ENCODE results near the gene LAMTOR2.
A peak's percentile ranks its signal among the peaks of the same experiment; 100 is the strongest.

LAMTOR2 gene

GRCh38 chr1:156072251-156072650 is 17.7 kb downstream of the LAMTOR2 start:
- no peaks in the 10 kb centered on the region for H3K9me3 ChIP-seq (ENCODE audit: control insufficient read depth, low read length)
- H2BK120ac ChIP-seq (ENCODE audit: low read depth, low read length): no peak overlapping the region
- H2AFZ ChIP-seq (ENCODE audit: low read depth, low read length): no peak overlapping the region
- WGBS: 81% methylated on average over 5 of the region's 6 CpGs
- H3K4me3 ChIP-seq (ENCODE audit: insufficient read depth in 1 of 2, low read depth in 1 of 2, low read length in 2 of 2): no peak overlapping the region
- no peak overlapping the region for H3K27ac ChIP-seq (ENCODE audit: low read length, poor library complexity, severe bottlenecking)
- H3K4me1 ChIP-seq (ENCODE audit: control insufficient read depth, insufficient read depth, low read depth, low read length): peaks cover 17% of the 10 kb centered on the region
- no peak overlapping the region for H3K9ac ChIP-seq (ENCODE audit: low read length)
- no peak overlapping the region for H4K8ac ChIP-seq (ENCODE audit: low read length)
- no peak overlapping the region for H2AK5ac ChIP-seq (ENCODE audit: low read length, severe bottlenecking)
- H3K14ac ChIP-seq (ENCODE audit: low read length in 2 of 2): no peak overlapping the region
- H3K36me3 ChIP-seq (ENCODE audit: control insufficient read depth in 1 of 2, insufficient read depth in 2 of 2, low read depth in 1 of 2, low read length in 2 of 2): peaks cover 0 to 50% of the 10 kb centered on the region in 2 experiments
- H2BK12ac ChIP-seq (ENCODE audit: low read length in 2 of 2): peak overlapping the region in 1 of 2 experiments; percentile 16
- H2BK5ac ChIP-seq (ENCODE audit: low read depth, low read length, poor library complexity, severe bottlenecking): no peak overlapping the region
- no peak overlapping the region for H2BK15ac ChIP-seq (ENCODE audit: low read depth, poor library complexity, severe bottlenecking)
- H3K4ac ChIP-seq (ENCODE audit: low read depth in 1 of 2, low read length in 2 of 2): no peak overlapping the region
- no peak for DNase-seq
- peaks cover 32% of the 10 kb centered on the region for H3K79me1 ChIP-seq (replicated peaks; ENCODE audit: low read length, poor library complexity, severe bottlenecking)
- no peak overlapping the region for H3K4me2 ChIP-seq (ENCODE audit: low read length, poor library complexity, severe bottlenecking)
- no peak overlapping the region for H3K18ac ChIP-seq (ENCODE audit: low read depth in 1 of 2, low read length in 2 of 2)
- no peak overlapping the region for H3K23ac ChIP-seq (ENCODE audit: low read length in 2 of 2)
- no peak overlapping the region for H4K91ac ChIP-seq (ENCODE audit: low read length)
- H3K27me3 ChIP-seq (ENCODE audit: control insufficient read depth in 1 of 2, insufficient read depth in 1 of 2, low read length in 2 of 2): peaks cover 0 to 10% of the 10 kb centered on the region in 2 experiments

GRCh38 chr1:156073110-156073687 is 18.6 kb downstream of the LAMTOR2 start:
- no peak overlapping the region for H4K8ac ChIP-seq (ENCODE audit: low read length)
- no peak overlapping the region for H2AFZ ChIP-seq (ENCODE audit: low read depth, low read length)
- no peak overlapping the region for H3K14ac ChIP-seq (ENCODE audit: low read length in 2 of 2)
- no peak overlapping the region for H3K23ac ChIP-seq (ENCODE audit: low read length in 2 of 2)
- H3K4ac ChIP-seq (ENCODE audit: low read depth in 1 of 2, low read length in 2 of 2): peak overlapping the region in 1 of 2 experiments; percentile 10
- H2BK12ac ChIP-seq (ENCODE audit: low read length in 2 of 2): no peak overlapping the region
- H3K9ac ChIP-seq (ENCODE audit: low read length): no peak overlapping the region
- no peak for DNase-seq
- peaks cover 0 to 10% of the 10 kb centered on the region in 2 experiments for H3K27me3 ChIP-seq (ENCODE audit: control insufficient read depth in 1 of 2, insufficient read depth in 1 of 2, low read length in 2 of 2)
- H2AK5ac ChIP-seq (ENCODE audit: low read length, severe bottlenecking): no peak overlapping the region
- no peak overlapping the region for H2BK120ac ChIP-seq (ENCODE audit: low read depth, low read length)
- no peak overlapping the region for H2BK5ac ChIP-seq (ENCODE audit: low read depth, low read length, poor library complexity, severe bottlenecking)
- no peak overlapping the region for H3K4me2 ChIP-seq (ENCODE audit: low read length, poor library complexity, severe bottlenecking)
- WGBS: 0% methylated on average over 1 of the region's 1 CpG
- no peak overlapping the region for H3K4me3 ChIP-seq (ENCODE audit: insufficient read depth in 1 of 2, low read depth in 1 of 2, low read length in 2 of 2)
- no peaks in the 10 kb centered on the region for H3K9me3 ChIP-seq (ENCODE audit: control insufficient read depth, low read length)
- no peak overlapping the region for H3K27ac ChIP-seq (ENCODE audit: low read length, poor library complexity, severe bottlenecking)
- peaks cover 23% of the 10 kb centered on the region for H3K4me1 ChIP-seq (ENCODE audit: control insufficient read depth, insufficient read depth, low read depth, low read length)
- no peak overlapping the region for H3K18ac ChIP-seq (ENCODE audit: low read depth in 1 of 2, low read length in 2 of 2)
- H2BK15ac ChIP-seq (ENCODE audit: low read depth, poor library complexity, severe bottlenecking): no peak overlapping the region
- H3K79me1 ChIP-seq (replicated peaks; ENCODE audit: low read length, poor library complexity, severe bottlenecking): peaks cover 34% of the 10 kb centered on the region
- no peak overlapping the region for H4K91ac ChIP-seq (ENCODE audit: low read length)
- H3K36me3 ChIP-seq (ENCODE audit: control insufficient read depth in 1 of 2, insufficient read depth in 2 of 2, low read depth in 1 of 2, low read length in 2 of 2): peaks cover 0 to 54% of the 10 kb centered on the region in 2 experiments

GRCh38 chr1:156073740-156074139 is 19.2 kb downstream of the LAMTOR2 start:
- Histone ChIP-seq H2BK12ac (ENCODE audit: low read length in 2 of 2) (no peak overlapping the region), H2AFZ (ENCODE audit: low read depth, low read length) (no peak overlapping the region), H4K8ac (ENCODE audit: low read length) (no peak overlapping the region), H3K4me3 (ENCODE audit: insufficient read depth in 1 of 2, low read depth in 1 of 2, low read length in 2 of 2) (no peak overlapping the region), H4K91ac (ENCODE audit: low read length) (no peak overlapping the region), H2AK5ac (ENCODE audit: low read length, severe bottlenecking) (no peak overlapping the region), H3K9ac (ENCODE audit: low read length) (no peak overlapping the region), H2BK120ac (ENCODE audit: low read depth, low read length) (no peak overlapping the region), H3K9me3 (ENCODE audit: control insufficient read depth, low read length) (no peaks in the 10 kb centered on the region), H3K23ac (ENCODE audit: low read length in 2 of 2) (no peak overlapping the region), H3K18ac (ENCODE audit: low read depth in 1 of 2, low read length in 2 of 2) (no peak overlapping the region), H3K79me1 (replicated peaks; ENCODE audit: low read length, poor library complexity, severe bottlenecking) (peaks cover 35% of the 10 kb centered on the region), H3K27me3 (ENCODE audit: control insufficient read depth in 1 of 2, insufficient read depth in 1 of 2, low read length in 2 of 2) (peaks cover 0 to 10% of the 10 kb centered on the region in 2 experiments), H3K14ac (ENCODE audit: low read length in 2 of 2) (no peak overlapping the region), H3K36me3 (ENCODE audit: control insufficient read depth in 1 of 2, insufficient read depth in 2 of 2, low read depth in 1 of 2, low read length in 2 of 2) (peaks cover 0 to 54% of the 10 kb centered on the region in 2 experiments), H3K4ac (ENCODE audit: low read depth in 1 of 2, low read length in 2 of 2) (no peak overlapping the region), H3K27ac (ENCODE audit: low read length, poor library complexity, severe bottlenecking) (no peak overlapping the region), H3K4me2 (ENCODE audit: low read length, poor library complexity, severe bottlenecking) (no peak overlapping the region), H2BK5ac (ENCODE audit: low read depth, low read length, poor library complexity, severe bottlenecking) (no peak overlapping the region), H2BK15ac (ENCODE audit: low read depth, poor library complexity, severe bottlenecking) (no peak overlapping the region), H3K4me1 (ENCODE audit: control insufficient read depth, insufficient read depth, low read depth, low read length) (peaks cover 25% of the 10 kb centered on the region)
- no peak for DNase-seq
- WGBS: no CpG with 5 or more reads among the region's 5 CpGs

DNA sequence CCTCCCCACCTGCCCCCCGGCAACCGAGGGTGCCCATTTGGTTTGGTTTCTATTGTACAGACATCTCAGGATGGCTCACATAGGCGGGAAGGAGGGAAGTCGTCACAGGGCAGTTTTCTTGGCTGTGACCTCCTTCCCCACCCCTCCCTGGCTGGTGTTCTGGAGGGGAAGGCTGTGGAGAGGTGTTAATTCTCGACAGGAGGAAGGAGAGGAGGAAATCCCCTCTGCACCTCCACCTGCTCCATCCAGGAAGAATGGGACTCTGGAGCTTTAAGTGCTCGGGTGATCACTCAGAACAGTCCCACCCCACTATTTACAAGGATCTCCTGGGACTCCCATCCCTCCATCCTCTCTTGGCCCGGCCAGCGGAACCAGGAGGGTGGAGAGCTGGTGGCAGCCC is 20.1 kb downstream of the LAMTOR2 start:
- H2BK5ac ChIP-seq (ENCODE audit: low read depth, low read length, poor library complexity, severe bottlenecking): no peak overlapping the region
- H2BK15ac ChIP-seq (ENCODE audit: low read depth, poor library complexity, severe bottlenecking): no peak overlapping the region
- peaks cover 37% of the 10 kb centered on the region for H3K79me1 ChIP-seq (replicated peaks; ENCODE audit: low read length, poor library complexity, severe bottlenecking)
- no peak overlapping the region for H3K4me2 ChIP-seq (ENCODE audit: low read length, poor library complexity, severe bottlenecking)
- H3K23ac ChIP-seq (ENCODE audit: low read length in 2 of 2): no peak overlapping the region
- H4K91ac ChIP-seq (ENCODE audit: low read length): no peak overlapping the region
- no peak overlapping the region for H3K4me3 ChIP-seq (ENCODE audit: insufficient read depth in 1 of 2, low read depth in 1 of 2, low read length in 2 of 2)
- H3K36me3 ChIP-seq (ENCODE audit: control insufficient read depth in 1 of 2, insufficient read depth in 2 of 2, low read depth in 1 of 2, low read length in 2 of 2): peaks cover 0 to 54% of the 10 kb centered on the region in 2 experiments
- H2BK120ac ChIP-seq (ENCODE audit: low read depth, low read length): no peak overlapping the region
- H3K27me3 ChIP-seq (ENCODE audit: control insufficient read depth in 1 of 2, insufficient read depth in 1 of 2, low read length in 2 of 2): peaks cover 0 to 10% of the 10 kb centered on the region in 2 experiments
- no peak overlapping the region for H2BK12ac ChIP-seq (ENCODE audit: low read length in 2 of 2)
- no peak overlapping the region for H2AK5ac ChIP-seq (ENCODE audit: low read length, severe bottlenecking)
- H4K8ac ChIP-seq (ENCODE audit: low read length): no peak overlapping the region
- H3K27ac ChIP-seq (ENCODE audit: low read length, poor library complexity, severe bottlenecking): no peak overlapping the region
- no peak overlapping the region for H3K18ac ChIP-seq (ENCODE audit: low read depth in 1 of 2, low read length in 2 of 2)
- H3K4ac ChIP-seq (ENCODE audit: low read depth in 1 of 2, low read length in 2 of 2): no peak overlapping the region
- H2AFZ ChIP-seq (ENCODE audit: low read depth, low read length): no peak overlapping the region
- DNase-seq: no peak
- H3K9me3 ChIP-seq (ENCODE audit: control insufficient read depth, low read length): no peaks in the 10 kb centered on the region
- peaks cover 28% of the 10 kb centered on the region for H3K4me1 ChIP-seq (ENCODE audit: control insufficient read depth, insufficient read depth, low read depth, low read length)
- H3K9ac ChIP-seq (ENCODE audit: low read length): no peak overlapping the region
- WGBS: 100% methylated on average over 2 of the region's 8 CpGs
- no peak overlapping the region for H3K14ac ChIP-seq (ENCODE audit: low read length in 2 of 2)
